ENCODE measurements around the gene BCL11B. TPM values are rescaled to one million over a fixed set of nuclear protein-coding genes. Genes with fewer than 3 reads are reported as not detected.

Gene BCL11B
- total and polyA plus RNA-seq, 11 donors: 0.04 to 2.1 (median 0.15) TPM; not detected in 3

- Histone ChIP-seq H3K27ac (peak overlapping the region in 1 of 12 donors; percentile 23), H3K36me3 (no peaks in the 10 kb centered on the region), H3K4me3 (peak overlapping the region in 1 of 12 donors; percentile 15), H3K9me3 (peaks cover 0 to 31% (median 7%) of the 10 kb centered on the region in 12 donors), H3K4me1 (no peaks in the 10 kb centered on the region), H3K27me3 (peaks cover 3 to 77% (median 16%) of the 10 kb centered on the region in 9 donors)
- DNase-seq (no peak), ATAC-seq (no peak)
- intact Hi-C loops (cut with DNase I): no loop called here
- 5 to 11% (median 5%) methylated on average over 19 of the region's 19 CpGs for WGBS, 4 donors
- TF ChIP-seq CTCF (IDR thresholded peaks at IDR 0.05) (no peak), POLR2A (IDR thresholded peaks at IDR 0.05) (no peak)
Observed at GRCh38 chr14:99234961-99235571, 36.9 kb downstream of the BCL11B start.

- whole genome bisulfite sequencing, 4 donors: 56 to 74% (median 67%) methylated on average over 6 to 9 of the region's 9 CpGs
- peaks cover 3 to 77% (median 16%) of the 10 kb centered on the region in 9 donors for H3K27me3 ChIP-seq
- H3K4me3 ChIP-seq: peak overlapping the region in 1 of 12 donors; percentile 15
- TF ChIP-seq CTCF (IDR thresholded peaks at IDR 0.05) (no peak), POLR2A (IDR thresholded peaks at IDR 0.05) (no peak)
- peaks cover 0 to 31% (median 7%) of the 10 kb centered on the region in 12 donors for H3K9me3 ChIP-seq
- DNase-seq (no peak), ATAC-seq (no peak)
- no peaks in the 10 kb centered on the region for H3K36me3 ChIP-seq
- H3K27ac ChIP-seq: peak overlapping the region in 1 of 12 donors; percentile 44
- intact Hi-C loops (cut with DNase I): no loop called here
- H3K4me1 ChIP-seq: no peaks in the 10 kb centered on the region
Observed at GRCh38 chr14:99234355-99234754, 37.6 kb downstream of the BCL11B start.

GRCh38 chr14:99233222-99234035 is 38.6 kb downstream of the BCL11B start:
- peaks cover 0 to 31% (median 7%) of the 10 kb centered on the region in 12 donors for H3K9me3 ChIP-seq
- intact Hi-C loops (cut with DNase I): no loop called here
- peaks cover 3 to 75% (median 16%) of the 10 kb centered on the region in 9 donors for H3K27me3 ChIP-seq
- no peak for DNase-seq
- peak overlapping the region in 1 of 12 donors; percentile 69 for H3K27ac ChIP-seq
- no peaks in the 10 kb centered on the region for H3K4me1 ChIP-seq
- no peak overlapping the region for H3K4me3 ChIP-seq
- H3K36me3 ChIP-seq: no peaks in the 10 kb centered on the region
- ATAC-seq: no peak
- 66 to 79% (median 73%) methylated on average over 12 to 17 of the region's 17 CpGs for WGBS, 4 donors
- no peak for TF ChIP-seq CTCF (IDR thresholded peaks at IDR 0.05)
- TF ChIP-seq POLR2A (IDR thresholded peaks at IDR 0.05): no peak

GRCh38 chr14:99232714-99233214 is 39.2 kb downstream of the BCL11B start:
- TF ChIP-seq CTCF (IDR thresholded peaks at IDR 0.05): no peak
- TF ChIP-seq POLR2A (IDR thresholded peaks at IDR 0.05): no peak
- ATAC-seq (no peak), DNase-seq (no peak)
- WGBS, 4 donors: 75 to 82% (median 78%) methylated on average over 3 of the region's 3 CpGs
- Histone ChIP-seq H3K36me3 (no peaks in the 10 kb centered on the region), H3K4me3 (no peak overlapping the region), H3K27me3 (peaks cover 3 to 73% (median 16%) of the 10 kb centered on the region in 9 donors), H3K4me1 (no peaks in the 10 kb centered on the region), H3K9me3 (peaks cover 0 to 31% (median 7%) of the 10 kb centered on the region in 12 donors), H3K27ac (peak overlapping the region in 1 of 12 donors; percentile 69)
- intact Hi-C loops (cut with DNase I): no loop called here
